NCI-H2227 treated with DMSO at 0.1 percent for 48 hours (cell line): ENCODE results near the gene FAM76A.
"Not testable (repeated sequence)": the region's sequence is repeated elsewhere in the genome, so short reads cannot be mapped to it uniquely, and the experiment has no call there.

Experiments used
- DNase-seq: peaks from one replicate; lab custom pipeline; 2025; lab: John Stamatoyannopoulos, UW

Gene FAM76A

DNA sequence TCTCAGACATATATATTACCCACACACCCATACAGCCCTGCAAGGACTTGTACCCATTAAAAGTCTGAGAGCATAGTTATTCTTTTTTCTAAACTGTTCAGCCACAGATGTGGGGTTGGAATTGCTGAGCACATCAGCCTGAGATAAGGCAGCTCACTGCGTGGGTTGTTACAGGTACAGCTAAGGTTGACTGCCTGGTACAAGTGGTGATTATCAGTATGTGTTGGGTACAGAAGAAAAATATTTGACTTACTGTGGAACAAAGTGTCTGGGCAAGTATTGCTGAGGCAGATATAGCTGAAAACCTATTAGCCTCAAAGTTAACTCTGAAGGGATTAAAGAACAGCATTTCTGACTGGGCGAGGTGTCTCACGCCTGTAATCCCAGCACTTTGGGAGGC is 52.3 kb downstream of the FAM76A start:
- DNase-seq = no peak

GRCh38 chr1:27779122-27779521 is 53.4 kb downstream of the FAM76A start:
- DNase-seq = no peak

DNA sequence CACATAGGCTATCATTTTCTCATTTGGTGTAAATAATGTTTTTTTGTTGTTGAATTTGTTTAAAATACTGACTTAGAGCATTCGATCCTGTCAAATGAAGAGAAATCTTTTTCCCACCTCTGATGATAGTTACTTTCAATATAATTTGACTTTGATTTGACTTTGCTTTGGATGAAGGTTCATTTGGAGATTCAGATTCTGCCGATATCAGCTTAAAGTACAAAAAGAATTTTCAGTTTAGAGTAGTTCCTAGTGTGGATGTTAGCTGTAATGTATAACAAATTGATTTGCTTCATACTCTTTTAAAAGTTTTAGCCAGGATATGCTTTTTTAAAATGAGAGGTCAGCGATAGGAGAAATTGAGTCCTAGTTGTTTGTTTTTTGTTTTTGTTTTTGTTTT is 57.2 kb downstream of the FAM76A start:
- no peak for DNase-seq

DNA sequence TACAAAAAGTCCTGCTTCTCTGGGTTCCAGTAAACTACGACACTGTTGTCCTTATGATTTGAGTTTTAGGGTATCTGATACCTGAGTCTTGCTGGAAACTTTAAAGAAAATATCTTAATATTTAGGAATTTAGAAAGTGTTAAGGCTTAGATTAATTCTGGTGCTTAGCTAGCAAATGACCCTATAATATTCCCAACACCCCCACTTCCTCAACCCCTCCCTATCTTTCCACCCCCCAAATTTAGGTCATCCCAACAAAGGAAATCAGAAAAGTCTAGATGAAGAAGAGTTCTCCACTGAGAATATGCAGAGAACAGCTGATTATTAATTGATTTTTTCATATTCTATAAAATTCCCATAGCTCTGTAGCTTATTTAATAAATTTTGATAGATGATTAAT is 58.9 kb downstream of the FAM76A start:
- DNase-seq = no peak

GRCh38 chr1:27785781-27786455 is 60.2 kb downstream of the FAM76A start:
- no peak for DNase-seq

- DNase-seq = no peak
Measured at GRCh38 chr1:27787895-27788294, 62.1 kb downstream of the FAM76A start.

- DNase-seq = peak; percentile 67
Measured at GRCh38 chr1:27789540-27790041, 63.8 kb downstream of the FAM76A start.

GRCh38 chr1:27790270-27790669 is 64.5 kb downstream of the FAM76A start:
- DNase-seq = not testable (repeated sequence)

DNA sequence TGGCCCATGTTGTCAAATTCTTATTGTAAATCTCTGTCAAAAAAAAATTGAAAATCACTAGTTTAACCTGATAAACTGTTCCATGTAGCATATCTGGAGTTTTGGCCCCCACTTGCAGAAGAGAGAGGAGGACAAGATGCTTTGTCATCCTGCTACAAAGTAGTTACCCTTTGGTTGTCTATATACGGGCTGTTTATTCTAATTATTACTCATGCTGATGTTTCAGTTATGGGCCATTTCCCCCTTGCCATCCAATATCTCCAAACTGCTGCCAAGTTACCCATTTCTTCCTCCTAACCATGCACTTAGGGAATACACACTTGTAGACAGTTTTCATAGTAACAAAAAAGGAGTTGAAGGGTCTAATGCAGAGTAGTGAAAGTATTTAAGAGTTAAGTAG is 69.8 kb downstream of the FAM76A start:
- DNase-seq = no peak

- no peak for DNase-seq
Measured at GRCh38 chr1:27804791-27805190, 79.0 kb downstream of the FAM76A start.

GRCh38 chr1:27806758-27807157 is 81.0 kb downstream of the FAM76A start:
- DNase-seq = no peak

- no peak for DNase-seq
Measured at GRCh38 chr1:27807385-27807784, 81.6 kb downstream of the FAM76A start.

DNA sequence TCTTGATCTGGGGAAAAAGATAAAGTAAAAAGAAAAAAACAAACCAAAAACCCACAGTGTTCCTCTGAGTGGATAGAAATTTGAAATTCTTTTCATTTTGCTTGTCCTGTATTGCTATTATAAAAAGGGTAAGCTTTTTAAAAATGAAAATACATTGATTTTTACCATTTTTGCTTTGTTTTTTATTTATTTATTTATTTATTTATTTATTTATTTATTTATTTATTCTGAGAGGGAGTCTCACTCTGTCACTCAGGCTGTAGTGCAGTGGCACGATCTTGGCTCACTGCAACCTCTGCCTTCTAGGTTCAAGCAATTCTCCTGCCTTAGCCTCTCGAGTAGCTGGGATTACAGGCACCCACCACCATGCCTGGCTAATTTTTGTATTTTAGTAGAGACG is 82.4 kb downstream of the FAM76A start:
- not testable (repeated sequence) for DNase-seq

GRCh38 chr1:27809883-27810282 is 84.1 kb downstream of the FAM76A start:
- DNase-seq = no peak

DNA sequence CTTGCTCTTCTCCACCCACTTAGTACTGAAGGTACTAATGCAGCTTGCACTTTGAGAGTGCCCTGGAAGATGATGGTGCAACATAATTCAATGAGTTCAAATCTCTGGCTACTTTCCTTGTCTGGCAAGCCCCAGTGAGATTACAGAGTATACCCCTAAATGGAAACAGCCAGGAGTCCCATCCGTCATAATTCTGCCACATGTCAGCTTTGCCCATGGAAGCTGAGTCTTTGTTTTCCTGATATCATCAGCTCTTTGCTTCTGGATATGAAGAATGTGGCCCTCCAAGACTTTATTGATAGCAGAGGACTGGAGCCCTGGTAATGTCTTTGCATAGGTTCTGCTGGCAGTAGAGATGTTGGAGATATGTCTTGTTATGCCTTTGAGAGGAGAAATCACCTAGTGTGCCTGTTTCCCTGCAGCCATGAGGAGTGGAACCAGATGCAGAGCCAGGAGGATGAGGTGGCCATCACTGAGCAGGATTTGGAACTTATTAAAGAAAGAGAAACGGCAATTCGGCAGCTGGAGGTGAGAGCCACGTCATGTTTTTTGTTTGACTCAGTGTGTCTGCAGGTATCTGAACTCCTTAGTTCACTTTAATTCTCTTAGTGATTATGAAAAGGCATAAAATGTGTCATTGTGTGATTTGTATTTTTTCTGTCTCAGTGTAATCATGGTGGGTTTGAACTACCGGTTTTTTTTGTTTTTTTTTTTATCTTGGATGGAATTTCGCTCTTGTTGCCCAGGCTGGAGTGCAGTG is 86.2 kb downstream of the FAM76A start:
- DNase-seq = no peak
